DMS114 treated with DMSO at 0.1 percent for 48 hours (cell line): ENCODE measurements around the gene KMT2B.

ENCODE experiments used
- DNase-seq: peaks from one replicate; lab custom pipeline; 2025; ENCODE audit not compliant: unreplicated experiment; lab: John Stamatoyannopoulos, UW

The KMT2B gene

GRCh38 chr19:35776102-35776788 is 58.4 kb downstream of the KMT2B start:
- no peak for DNase-seq

DNA sequence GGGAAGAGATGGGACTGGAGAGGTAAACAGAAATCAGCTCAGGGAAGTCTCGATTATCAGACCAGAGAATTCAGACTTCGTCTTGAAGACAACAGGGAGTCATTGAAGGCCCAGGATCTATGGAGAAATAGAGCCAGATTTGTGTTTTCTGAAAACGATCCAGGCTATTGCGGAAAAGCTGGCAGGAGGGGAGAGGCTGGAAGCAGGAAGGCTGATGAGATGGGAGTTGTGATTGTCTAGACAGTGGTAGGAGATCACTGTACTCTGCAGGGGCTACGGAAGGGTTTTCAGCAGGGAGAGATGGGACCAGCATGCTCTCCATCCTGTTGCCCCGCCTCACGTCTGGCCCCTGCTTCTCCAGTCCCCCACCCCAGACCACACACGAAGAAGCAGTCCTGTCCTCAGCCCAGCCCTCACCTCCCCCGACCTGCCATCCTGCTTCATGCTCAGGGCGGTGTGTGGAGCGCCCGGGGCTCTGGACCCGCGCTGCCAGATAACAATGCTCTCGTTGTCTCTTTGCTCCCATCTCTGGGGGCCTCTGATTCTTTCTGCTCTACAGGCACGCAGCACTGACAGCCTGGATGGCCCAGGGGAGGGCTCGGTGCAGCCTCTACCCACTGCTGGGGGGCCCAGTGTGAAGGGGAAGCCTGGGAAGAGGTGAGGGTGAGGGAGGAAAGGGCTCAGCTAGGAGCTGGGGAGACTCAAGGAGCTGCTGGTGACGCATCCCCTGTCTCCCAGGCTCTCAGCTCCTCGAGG is 59.5 kb downstream of the KMT2B start:
- DNase-seq = no peak

- no peak for DNase-seq
Measured at GRCh38 chr19:35777961-35778360, 60.2 kb downstream of the KMT2B start.

GRCh38 chr19:35779033-35779432 is 61.2 kb downstream of the KMT2B start:
- no peak for DNase-seq

DNA sequence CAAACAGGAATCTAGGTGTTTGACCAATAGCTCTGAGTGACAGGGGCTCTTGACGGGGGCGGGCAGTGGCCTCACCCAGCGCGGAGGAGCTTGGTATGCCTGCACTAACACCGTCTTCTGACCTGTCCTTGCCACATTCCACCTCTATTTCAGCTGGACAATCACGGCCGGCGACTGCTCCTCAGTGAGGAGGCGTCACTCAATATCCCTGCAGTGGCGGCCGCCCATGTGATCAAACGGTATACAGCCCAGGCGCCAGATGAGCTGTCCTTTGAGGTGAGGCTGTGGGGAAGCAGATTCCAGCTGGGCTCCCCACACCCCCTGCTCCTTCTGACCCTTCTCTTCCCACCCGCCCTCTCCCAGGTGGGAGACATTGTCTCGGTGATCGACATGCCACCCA is 62.3 kb downstream of the KMT2B start:
- DNase-seq = no peak

GRCh38 chr19:35780717-35781116 is 62.9 kb downstream of the KMT2B start:
- no peak for DNase-seq

- DNase-seq = no peak
Measured at GRCh38 chr19:35781650-35782049, 63.8 kb downstream of the KMT2B start.

GRCh38 chr19:35782589-35782988 is 64.8 kb downstream of the KMT2B start:
- DNase-seq = no peak

- DNase-seq = no peak
Measured at GRCh38 chr19:35783469-35784434, 65.9 kb downstream of the KMT2B start.

- DNase-seq = no peak
Measured at GRCh38 chr19:35784503-35785338, 66.9 kb downstream of the KMT2B start.

DNA sequence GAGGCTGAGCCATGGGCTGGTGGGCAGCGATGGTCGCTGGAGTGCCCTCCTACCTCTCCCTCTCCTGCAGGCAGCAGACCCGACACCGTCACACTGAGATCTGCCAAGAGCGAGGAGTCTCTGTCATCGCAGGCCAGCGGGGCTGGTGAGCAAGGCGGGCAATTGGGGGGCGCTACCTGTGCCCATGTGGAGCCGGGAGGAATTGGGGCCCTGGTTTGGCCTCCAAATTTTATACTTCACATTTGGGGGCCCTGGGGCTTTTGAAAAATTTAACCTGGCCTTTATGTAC is 67.5 kb downstream of the KMT2B start:
- DNase-seq = no peak

DNA sequence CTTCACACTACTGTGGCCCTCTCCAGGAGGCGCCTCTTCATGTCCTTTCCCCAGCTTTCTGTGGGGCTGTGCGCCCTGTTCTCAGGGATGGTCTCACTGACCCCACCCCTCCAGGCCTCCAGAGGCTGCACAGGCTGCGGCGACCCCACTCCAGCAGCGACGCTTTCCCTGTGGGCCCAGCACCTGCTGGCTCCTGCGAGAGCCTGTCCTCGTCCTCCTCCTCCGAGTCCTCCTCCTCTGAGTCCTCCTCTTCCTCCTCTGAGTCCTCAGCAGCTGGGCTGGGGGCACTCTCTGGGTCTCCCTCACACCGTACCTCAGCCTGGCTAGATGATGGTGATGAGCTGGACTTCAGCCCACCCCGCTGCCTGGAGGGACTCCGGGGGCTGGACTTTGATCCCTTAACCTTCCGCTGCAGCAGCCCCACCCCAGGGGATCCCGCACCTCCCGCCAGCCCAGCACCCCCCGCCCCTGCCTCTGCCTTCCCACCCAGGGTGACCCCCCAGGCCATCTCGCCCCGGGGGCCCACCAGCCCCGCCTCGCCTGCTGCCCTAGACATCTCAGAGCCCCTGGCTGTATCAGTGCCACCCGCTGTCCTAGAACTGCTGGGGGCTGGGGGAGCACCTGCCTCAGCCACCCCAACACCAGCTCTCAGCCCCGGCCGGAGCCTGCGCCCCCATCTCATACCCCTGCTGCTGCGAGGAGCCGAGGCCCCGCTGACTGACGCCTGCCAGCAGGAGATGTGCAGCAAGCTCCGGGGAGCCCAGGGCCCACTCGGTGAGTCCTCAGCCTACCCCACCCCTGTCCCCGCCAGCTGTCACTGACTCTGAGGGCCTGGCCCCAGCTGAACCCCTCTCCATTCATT is 68.7 kb downstream of the KMT2B start:
- no peak for DNase-seq

DNA sequence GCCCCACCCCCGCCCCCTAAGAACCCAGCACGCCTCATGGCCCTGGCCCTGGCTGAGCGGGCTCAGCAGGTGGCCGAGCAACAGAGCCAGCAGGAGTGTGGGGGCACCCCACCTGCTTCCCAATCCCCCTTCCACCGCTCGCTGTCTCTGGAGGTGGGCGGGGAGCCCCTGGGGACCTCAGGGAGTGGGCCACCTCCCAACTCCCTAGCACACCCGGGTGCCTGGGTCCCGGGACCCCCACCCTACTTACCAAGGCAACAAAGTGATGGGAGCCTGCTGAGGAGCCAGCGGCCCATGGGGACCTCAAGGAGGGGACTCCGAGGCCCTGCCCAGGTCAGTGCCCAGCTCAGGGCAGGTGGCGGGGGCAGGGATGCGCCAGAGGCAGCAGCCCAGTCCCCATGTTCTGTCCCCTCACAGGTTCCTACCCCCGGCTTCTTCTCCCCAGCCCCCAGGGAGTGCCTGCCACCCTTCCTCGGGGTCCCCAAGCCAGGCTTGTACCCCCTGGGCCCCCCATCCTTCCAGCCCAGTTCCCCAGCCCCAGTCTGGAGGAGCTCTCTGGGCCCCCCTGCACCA is 69.5 kb downstream of the KMT2B start:
- DNase-seq = no peak
